K562 (cell line): Measurements from ENCODE around the gene NBEA. TPM values are rescaled to one million over a fixed set of nuclear protein-coding genes. Genes with fewer than 3 reads are reported as not detected.

Source experiments
- ATAC-seq: fragments of 200-7000 bp; cut with Tn5 transposase; 3 replicates; pipeline ENCODE4 v1.9.1; 2020; ENCODE audit warnings: moderate library complexity
- BruUV-seq: library from RNA; stranded (reverse); fragments of 400-500 nt; replicated peaks from 2 replicates; lab custom pipeline; 2021; lab: Mats Ljungman, UMichigan
- CTCF ChIA-PET: fragments of 300-600 bp; formaldehyde crosslinking; extraction: SDS; loops from one replicate; lab custom pipeline; 2021; ENCODE audit warnings: low intra/inter-chr PET ratio; lab: Yijun Ruan, JAX
- POLR2A ChIA-PET: fragments of 300-600, 350-650 bp; sonication (Branson Sonifier 250); formaldehyde crosslinking; extraction: SDS; loops from one replicate; lab custom pipeline; 2021; ENCODE audit warnings: antibody characterized with exemption, inconsistent platforms; lab: Yijun Ruan, JAX
- DNase-seq, 4 experiments: peaks; one replicate each; pipeline versions ENCODE4 v3.0.0 to v3.0.0-alpha.2; 2011 to 2018; ENCODE audit warnings: low spot score in 3 of 4, mixed read lengths in 3 of 4; ENCODE audit errors: extremely low read depth in 1 of 4
- FAIRE-seq: peaks from 2 replicates; lab custom pipeline; 2011; peaks lifted over from hg19 to GRCh38; lab: Jason Lieb, UNC
- H2AFZ ChIP-seq: 2 replicates; pipeline ENCODE4 v1.6.0; 2011; ENCODE audit warnings: low read depth, low read length, control low read depth, inconsistent platforms
- H3K27ac ChIP-seq: fragments of 200-600 bp; 3 replicates; pipeline ENCODE4 v1.8.0; 2011; ENCODE audit warnings: low read depth, mild to moderate bottlenecking, control low read depth, inconsistent platforms, low read length, moderate library complexity, mixed read lengths; ENCODE audit errors: extremely low read depth
- H3K27me3 ChIP-seq, 2 experiments: fragments of 300-600 bp in 1 of 2; 2 replicates in 1 of 2; 3 replicates in 1 of 2; pipeline versions ENCODE4 v1.6.0 to v1.8.0; 2011; ENCODE audit warnings: inconsistent platforms in 2 of 2, low read length in 2 of 2, mild to moderate bottlenecking in 1 of 2, mixed read lengths in 1 of 2, moderate library complexity in 1 of 2; ENCODE audit not compliant: control insufficient read depth in 2 of 2, insufficient read depth in 2 of 2
- H3K36me3 ChIP-seq: fragments of 300-600 bp; 3 replicates; pipeline ENCODE4 v1.8.0; 2011; ENCODE audit warnings: mild to moderate bottlenecking, low read length, inconsistent platforms; ENCODE audit not compliant: control insufficient read depth, insufficient read depth
- H3K4me1 ChIP-seq, 2 experiments: fragments of 200-600 bp in 1 of 2; replicated peaks in 1 of 2; 2 replicates in 1 of 2; 3 replicates in 1 of 2; pipeline versions ENCODE4 v1.5.1 to v1.8.0; 2011; ENCODE audit warnings: inconsistent platforms in 2 of 2, low read length in 2 of 2, mild to moderate bottlenecking in 1 of 2, mixed read lengths in 1 of 2, moderate library complexity in 1 of 2; ENCODE audit not compliant: control insufficient read depth in 2 of 2, insufficient read depth in 2 of 2
- H3K4me2 ChIP-seq: 2 replicates; pipeline ENCODE4 v1.6.1; 2011; ENCODE audit warnings: low read length, control low read depth, inconsistent platforms, mixed read lengths; ENCODE audit not compliant: insufficient read depth
- H3K4me3 ChIP-seq: fragments of 200-600 bp; sonication (generic), shearing (Covaris generic); 2 replicates; pipeline ENCODE4 v1.5.1; 2016; ENCODE audit warnings: control low read depth, inconsistent platforms
- H3K79me2 ChIP-seq: fragments of 200-600 bp; 3 replicates; pipeline ENCODE4 v1.8.0; 2011; ENCODE audit warnings: low read length, inconsistent platforms; ENCODE audit not compliant: control insufficient read depth, insufficient read depth
- H3K9ac ChIP-seq, 2 experiments: 2 replicates each; pipeline versions ENCODE4 v1.6.0 to v1.6.1; 2011; ENCODE audit warnings: low read depth in 2 of 2, low read length in 2 of 2, control low read depth in 1 of 2, inconsistent platforms in 1 of 2, mild to moderate bottlenecking in 1 of 2, mixed read lengths in 1 of 2; ENCODE audit not compliant: insufficient read depth in 1 of 2
- H3K9me1 ChIP-seq: one replicate; pipeline ENCODE4 v1.6.0; 2011; ENCODE audit warnings: inconsistent platforms, mild to moderate bottlenecking, low read length, moderate library complexity; ENCODE audit not compliant: control insufficient read depth, insufficient read depth
- H3K9me3 ChIP-seq: replicated peaks from 2 replicates; pipeline ENCODE4 v1.5.1; 2011; ENCODE audit warnings: low read depth, low read length, inconsistent platforms; ENCODE audit not compliant: control insufficient read depth, insufficient read depth
- H4K20me1 ChIP-seq: replicated peaks from 2 replicates; pipeline ENCODE4 v1.6.1; 2011; ENCODE audit warnings: low read length, inconsistent platforms, mixed read lengths; ENCODE audit not compliant: control insufficient read depth, insufficient read depth
- BRD9 ChIP-seq: fragments of 450-650 bp; IDR thresholded peaks from 2 replicates; pipeline ENCODE4 v1.6.1; 2018; ENCODE audit warnings: low read depth; ENCODE audit not compliant: partially characterized antibody
- CBX1 ChIP-seq: sonication (generic); IDR thresholded peaks from 2 replicates; pipeline ENCODE4 v1.6.1; 2016; ENCODE audit warnings: antibody characterized with exemption, low read depth, mild to moderate bottlenecking
- HES1 ChIP-seq: fragments of 450-650 bp; IDR thresholded peaks from 2 replicates; pipeline ENCODE4 v1.6.1; 2016; ENCODE audit warnings: low read depth, mild to moderate bottlenecking, moderate library complexity
- KLF10 ChIP-seq: fragments of 250-450 bp; sonication (Bioruptor Pico); IDR thresholded peaks from 2 replicates; pipeline ENCODE4 v1.6.1; 2021; ENCODE audit warnings: matching md5 sums
- MECOM ChIP-seq: fragments of 250-450 bp; sonication (Bioruptor Pico); IDR thresholded peaks from 2 replicates; pipeline ENCODE4 v1.8.0; 2022; ENCODE audit warnings: inconsistent platforms
- MED1 ChIP-seq: sonication (generic); formaldehyde crosslinking; IDR thresholded peaks from 2 replicates; pipeline ENCODE4 v1.8.1; 2023; ENCODE audit warnings: missing genetic modification reagents, borderline replicate concordance
- POLR2AphosphoS5 ChIP-seq: IDR thresholded peaks from 2 replicates; pipeline ENCODE4 v1.6.1; 2011; ENCODE audit warnings: mild to moderate bottlenecking, low read depth, low read length, moderate library complexity; ENCODE audit not compliant: control insufficient read depth, insufficient read depth
- RBM17 ChIP-seq: fragments of 200-400 bp; formaldehyde crosslinking; IDR thresholded peaks from 2 replicates; pipeline ENCODE4 v1.6.1; 2017; ENCODE audit warnings: low read depth, mild to moderate bottlenecking, low read length, borderline replicate concordance
- THAP12 ChIP-seq: fragments of 250-450 bp; sonication (Bioruptor Pico); IDR thresholded peaks from 2 replicates; pipeline ENCODE4 v1.9.0; 2021; ENCODE audit warnings: mild to moderate bottlenecking, inconsistent platforms
- TRIM24 ChIP-seq, 2 experiments: fragments of 450-650 bp; IDR thresholded peaks; 2 replicates each; pipeline ENCODE4 v1.6.1; 2016
- ZFP91 ChIP-seq: sonication (generic); formaldehyde crosslinking; IDR thresholded peaks from 2 replicates; pipeline ENCODE4 v1.8.0; 2022; ENCODE audit warnings: mild to moderate bottlenecking, missing genetic modification reagents
- ZFPM2 ChIP-seq: fragments of 250-450 bp; sonication (Bioruptor Pico); IDR thresholded peaks from 2 replicates; pipeline ENCODE4 v1.5.1; 2022; ENCODE audit warnings: mild to moderate bottlenecking
- ZNF436 ChIP-seq: fragments of 250-450, 450-650 bp; sonication (Bioruptor Pico); formaldehyde crosslinking; IDR thresholded peaks from 2 replicates; pipeline ENCODE4 v1.7.0; 2020; ENCODE audit warnings: mild to moderate bottlenecking
- WGBS: fragments of 100-300 bp; shearing (Covaris generic); methylation state at CpG from one replicate; pipeline ENCODE4 v1.1.6; 2016; ENCODE audit warnings: low coverage, mixed read lengths; ENCODE audit not compliant: insufficient coverage; ENCODE audit errors: missing lambda C conversion rate; 5-methylcytosine and 5-hydroxymethylcytosine counted together
- in situ Hi-C: fragments of 300-500 bp; cut with MboI; formaldehyde crosslinking; loops from 4 replicates; pipeline ENCODE4 v1.15.0; 2018; ENCODE audit warnings: inconsistent platforms, mixed read lengths
- intact Hi-C: fragments of 100-400 bp; cut with micrococcal nuclease; formaldehyde crosslinking; loops from 2 replicates; pipeline ENCODE4 v1.14.2; 2022
- polyA plus RNA-seq, 8 experiments: library from polyadenylated mRNA; depleted of rRNA in 4 of 8; stranded (reverse) in 5 of 8; unstranded in 3 of 8; fragments of >200 nt; fragmentation: Nextera tagmentation in 2 of 8; fragmentation: Illumina TruSeq in 1 of 8; extraction: Ambion mirVana in 2 of 8; extraction: Trizol in 1 of 8; gene quantifications; 2 replicates each; pipeline versions ENCODE4 v1.2.1 to v1.2.3, GENCODE V29; 2011 to 2014; ENCODE audit warnings: inconsistent platforms in 1 of 8, missing spikeins in 1 of 8
- total RNA-seq, 7 experiments: library from RNA; depleted of rRNA in 6 of 7; stranded (reverse); fragments of >200 nt in 6 of 7; fragmentation: Illumina TruSeq in 2 of 7; extraction: Trizol in 2 of 7; gene quantifications; 2 replicates each; pipeline versions ENCODE4 v1.2.1 to v1.2.3, GENCODE V29; 2011 to 2021; ENCODE audit warnings: low replicate concordance in 1 of 7

Gene NBEA
- total and polyA plus RNA-seq, 9 of the 15 experiments (the other 6 are each of a cell fraction or from before 2014, with no cell fraction given), result 0.03 to 0.94 (median 0.05) TPM; not detected in 2

GRCh38 chr13:35283856-35284255 is 341.8 kb downstream of the NBEA start:
- no peak for FAIRE-seq
- H3K36me3 ChIP-seq, result no peaks in the 10 kb centered on the region
- POLR2A ChIA-PET, result interaction anchor here (0.6 kb wide), 1 partner anchor 1702 kb away, joined by 3 read pairs; no protein-coding TSS in a partner anchor
- TF ChIP-seq MED1 (CRISPR knock-in tag) (no peak), TRIM24 (IDR thresholded peaks at IDR 0.05) (no peak), ZNF436 (no peak), BRD9 (no peak), ZFP91 (no peak), ZFPM2 (CRISPR knock-in tag) (no peak), CBX1 (no peak), RBM17 (no peak), KLF10 (CRISPR knock-in tag) (no peak), HES1 (no peak), THAP12 (no peak), MECOM (CRISPR knock-in tag) (no peak), POLR2AphosphoS5 (no peak)
- TF ChIP-seq, all 486 proteins: peak for 0
- Histone ChIP-seq H3K9me1 (no peaks in the 10 kb centered on the region), H3K27me3 (no peaks in the 10 kb centered on the region), H3K4me1 (no peaks in the 10 kb centered on the region), H3K4me3 (no peak overlapping the region), H2AFZ (no peak overlapping the region), H3K9me3 (no peaks in the 10 kb centered on the region), H4K20me1 (no peaks in the 10 kb centered on the region), H3K79me2 (no peaks in the 10 kb centered on the region), H3K9ac (no peak overlapping the region), H3K4me2 (no peak overlapping the region), H3K27ac (no peak overlapping the region)
- BruUV-seq, result no TSS peak
- 0% methylated on average over 1 of the region's 1 CpG for WGBS
- intact Hi-C loops (no loop called here), in situ Hi-C loops (no loop called here)
- DNase-seq (no peak), ATAC-seq (no peak)
- CTCF ChIA-PET, result no interaction called here
